GM19238 (cell line): ENCODE data around the gene DAB1.

ENCODE experiments used
- DNase-seq: peaks from one replicate; pipeline ENCODE4 v3.0.0; 2011; ENCODE audit warnings: low spot score; ENCODE audit not compliant: insufficient read length

Gene DAB1

GRCh38 chr1:57418971-57419370 lies 4.9 kb downstream of the DAB1 start:
- no peak for DNase-seq

GRCh38 chr1:57411262-57411661 lies 12.6 kb downstream of the DAB1 start:
- no peak for DNase-seq

- no peak for DNase-seq
Measured at GRCh38 chr1:57410508-57410907, 13.4 kb downstream of the DAB1 start.

GRCh38 chr1:57407928-57408327 lies 15.9 kb downstream of the DAB1 start:
- no peak for DNase-seq

- no peak for DNase-seq
Measured at GRCh38 chr1:57406428-57406970, 17.4 kb downstream of the DAB1 start.

- DNase-seq = no peak
Measured at GRCh38 chr1:57404884-57405283, 19.0 kb downstream of the DAB1 start.

GRCh38 chr1:57403201-57403600 lies 20.7 kb downstream of the DAB1 start:
- no peak for DNase-seq

- no peak for DNase-seq
Measured at GRCh38 chr1:57401671-57402070, 22.2 kb downstream of the DAB1 start.

- no peak for DNase-seq
Measured at GRCh38 chr1:57400048-57400447, 23.8 kb downstream of the DAB1 start.

- no peak for DNase-seq
Measured at GRCh38 chr1:57393058-57393584, 30.7 kb downstream of the DAB1 start.

GRCh38 chr1:57385336-57385735 lies 38.5 kb downstream of the DAB1 start:
- no peak for DNase-seq

- no peak for DNase-seq
Measured at GRCh38 chr1:57384901-57385300, 39.0 kb downstream of the DAB1 start.

GRCh38 chr1:57384284-57384683 lies 39.6 kb downstream of the DAB1 start:
- DNase-seq = no peak

GRCh38 chr1:57381871-57382270 lies 42.0 kb downstream of the DAB1 start:
- DNase-seq = no peak

- no peak for DNase-seq
Measured at GRCh38 chr1:57381426-57381825, 42.4 kb downstream of the DAB1 start.

- no peak for DNase-seq
Measured at GRCh38 chr1:57380923-57381322, 42.9 kb downstream of the DAB1 start.

GRCh38 chr1:57378534-57378933 lies 45.3 kb downstream of the DAB1 start:
- no peak for DNase-seq

- no peak for DNase-seq
Measured at GRCh38 chr1:57377339-57378139, 46.3 kb downstream of the DAB1 start.

GRCh38 chr1:57376041-57376440 lies 47.8 kb downstream of the DAB1 start:
- DNase-seq = no peak

GRCh38 chr1:57369889-57370288 lies 54.0 kb downstream of the DAB1 start:
- DNase-seq = no peak

GRCh38 chr1:57367945-57368344 lies 55.9 kb downstream of the DAB1 start:
- DNase-seq = no peak

- no peak for DNase-seq
Measured at GRCh38 chr1:57363643-57364042, 60.2 kb downstream of the DAB1 start.

GRCh38 chr1:57363165-57363564 lies 60.7 kb downstream of the DAB1 start:
- no peak for DNase-seq
